Gastrocnemius medialis (tissue), 4 donors: Measurements from ENCODE around the gene ZNF487.

Experiments
- CTCF ChIP-seq, 5 experiments: fragments of 450-650 bp in 3 of 5; fragments of 200-600 bp in 2 of 5; sonication (generic) in 2 of 5; IDR thresholded peaks in 4 of 5; conservative IDR thresholded peaks in 1 of 5; 1 replicate in 4 of 5; 2 replicates in 1 of 5; pipeline ENCODE4 v1.5.1; 2016 to 2019; ENCODE audit warnings: antibody characterized with exemption in 5 of 5, mild to moderate bottlenecking in 3 of 5, moderate library complexity in 3 of 5
- POLR2A ChIP-seq, 2 donors: fragments of 450-650 bp; IDR thresholded peaks; one replicate each; pipeline ENCODE4 v1.6.1; 2017; ENCODE audit warnings: antibody characterized with exemption in 2 of 2, mild to moderate bottlenecking in 2 of 2, moderate library complexity in 2 of 2

GRCh38 chr10:43404704-43405084 lies 32.2 kb upstream of the ZNF487 start:
- TF ChIP-seq CTCF (IDR thresholded peaks at IDR 0.05 in 4 of 5, conservative IDR thresholded peaks at IDR 0.05 in 1 of 5) = no peak
- no peak for TF ChIP-seq POLR2A (IDR thresholded peaks at IDR 0.05)
